Raji (cell line): Measurements from ENCODE around the gene RAB11A.

Source experiments
- POLR2A ChIP-seq: IDR thresholded peaks from 2 replicates; pipeline ENCODE4 v1.6.1; 2011; ENCODE audit warnings: low read depth, low read length, control low read depth; ENCODE audit not compliant: insufficient read depth

The RAB11A gene

DNA sequence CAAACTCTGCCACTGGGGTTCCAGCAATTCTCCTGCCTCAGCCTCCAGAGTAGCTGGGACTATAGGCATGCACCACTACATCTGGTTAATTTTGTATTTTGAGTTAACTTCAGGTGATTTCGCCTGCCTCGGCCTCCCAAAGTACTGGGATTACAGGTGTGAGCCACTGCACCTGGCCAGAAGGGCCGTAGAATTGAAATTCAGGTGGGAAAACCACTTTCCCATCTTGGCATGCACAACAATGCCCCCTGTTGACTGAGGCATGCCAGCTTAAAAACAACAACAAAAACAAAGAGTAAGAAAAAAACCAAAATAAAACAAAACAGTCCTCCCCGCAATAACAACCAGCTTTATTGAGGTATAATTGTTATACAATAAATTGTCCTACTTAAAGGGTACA lies 32.6 kb upstream of the RAB11A start:
- no peak for TF ChIP-seq POLR2A

DNA sequence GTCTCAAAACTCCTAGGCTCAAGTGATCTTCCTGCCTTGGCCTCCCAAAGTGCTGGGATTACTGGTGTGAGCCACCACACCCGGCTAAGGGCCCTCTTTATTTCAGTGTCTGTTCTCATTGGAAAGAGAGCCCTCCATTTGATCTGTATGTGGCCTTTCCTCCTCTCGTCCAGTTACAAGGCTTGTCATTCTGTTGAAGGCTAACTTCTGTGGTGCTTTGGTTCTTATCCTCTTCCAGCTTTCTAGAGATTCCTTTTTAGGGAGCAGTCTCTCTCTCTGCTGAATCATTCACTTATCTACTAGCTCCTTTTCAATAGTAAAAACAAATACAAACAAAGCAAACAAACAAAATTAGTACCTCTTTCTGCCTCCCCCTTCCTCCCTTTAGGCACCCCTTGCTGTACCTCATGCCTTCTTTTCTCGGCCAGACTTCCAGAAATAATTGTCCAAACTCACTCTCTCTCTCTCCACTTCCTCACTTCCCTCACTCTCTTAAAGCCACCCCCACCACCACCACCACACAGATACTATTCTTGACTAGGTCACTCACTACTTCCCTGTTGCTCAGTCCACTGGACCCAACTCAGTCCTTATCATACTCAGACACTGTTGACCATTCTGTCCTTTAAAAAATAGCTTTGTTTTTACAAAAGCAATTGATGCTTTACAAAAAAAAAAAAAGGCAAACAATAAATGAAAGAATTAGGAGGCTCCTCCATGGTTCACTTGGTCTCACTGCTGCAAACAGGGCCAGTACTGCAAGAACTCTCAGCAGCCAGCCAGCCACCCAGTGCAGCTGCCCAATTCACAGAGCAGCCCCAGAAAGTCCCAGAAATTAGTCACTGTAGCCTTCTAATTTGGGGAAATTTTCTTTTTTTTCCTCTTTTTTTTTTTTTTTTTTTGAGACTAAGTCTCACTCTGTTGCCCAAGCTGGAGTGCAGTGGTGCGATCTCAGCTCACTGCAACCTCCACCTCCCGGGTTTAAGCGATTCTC lies 31.7 kb upstream of the RAB11A start:
- TF ChIP-seq POLR2A: no peak

DNA sequence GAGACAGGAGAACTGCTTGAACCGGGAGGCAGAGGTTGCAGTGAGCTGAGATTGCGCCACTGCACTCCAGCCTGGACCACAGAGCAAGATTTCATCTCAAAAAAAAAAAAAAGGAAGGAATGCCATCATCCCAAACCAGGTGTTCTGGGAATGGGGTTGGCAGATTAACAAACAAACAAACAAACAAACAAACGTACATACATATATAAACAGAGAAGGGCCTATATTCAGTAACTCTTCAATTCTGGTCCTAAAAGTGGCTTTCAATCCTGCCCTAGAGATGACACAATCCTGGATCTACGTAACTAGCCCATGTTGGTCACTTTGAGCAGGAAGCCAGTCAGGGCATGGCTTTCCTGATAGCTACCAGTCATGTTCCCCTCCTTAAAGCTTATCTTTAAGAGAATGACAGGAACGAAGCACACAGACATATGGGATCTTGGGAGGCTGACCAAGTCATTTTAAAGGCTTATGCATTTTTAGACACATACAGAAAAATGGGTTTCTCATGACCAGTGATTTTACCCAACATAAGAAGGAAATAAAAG lies 29.9 kb upstream of the RAB11A start:
- no peak for TF ChIP-seq POLR2A

DNA sequence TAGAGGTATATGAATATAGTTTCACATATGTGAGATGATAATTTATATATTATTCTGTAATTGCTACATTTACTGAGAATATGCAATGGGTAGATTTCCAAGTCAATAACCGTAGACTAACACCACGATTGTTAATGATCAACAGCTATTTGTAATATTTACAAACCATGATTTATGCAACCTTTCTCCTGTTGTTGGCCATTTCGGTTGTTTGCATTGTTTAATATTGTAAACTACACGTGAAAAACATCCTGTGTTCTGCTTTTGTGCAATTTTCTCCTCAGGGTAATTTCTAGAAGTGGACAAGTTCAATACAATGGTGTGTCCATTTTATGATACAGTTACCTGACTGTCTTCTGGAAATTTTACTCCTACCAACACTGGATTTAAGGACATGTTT lies 29.3 kb upstream of the RAB11A start:
- no peak for TF ChIP-seq POLR2A

DNA sequence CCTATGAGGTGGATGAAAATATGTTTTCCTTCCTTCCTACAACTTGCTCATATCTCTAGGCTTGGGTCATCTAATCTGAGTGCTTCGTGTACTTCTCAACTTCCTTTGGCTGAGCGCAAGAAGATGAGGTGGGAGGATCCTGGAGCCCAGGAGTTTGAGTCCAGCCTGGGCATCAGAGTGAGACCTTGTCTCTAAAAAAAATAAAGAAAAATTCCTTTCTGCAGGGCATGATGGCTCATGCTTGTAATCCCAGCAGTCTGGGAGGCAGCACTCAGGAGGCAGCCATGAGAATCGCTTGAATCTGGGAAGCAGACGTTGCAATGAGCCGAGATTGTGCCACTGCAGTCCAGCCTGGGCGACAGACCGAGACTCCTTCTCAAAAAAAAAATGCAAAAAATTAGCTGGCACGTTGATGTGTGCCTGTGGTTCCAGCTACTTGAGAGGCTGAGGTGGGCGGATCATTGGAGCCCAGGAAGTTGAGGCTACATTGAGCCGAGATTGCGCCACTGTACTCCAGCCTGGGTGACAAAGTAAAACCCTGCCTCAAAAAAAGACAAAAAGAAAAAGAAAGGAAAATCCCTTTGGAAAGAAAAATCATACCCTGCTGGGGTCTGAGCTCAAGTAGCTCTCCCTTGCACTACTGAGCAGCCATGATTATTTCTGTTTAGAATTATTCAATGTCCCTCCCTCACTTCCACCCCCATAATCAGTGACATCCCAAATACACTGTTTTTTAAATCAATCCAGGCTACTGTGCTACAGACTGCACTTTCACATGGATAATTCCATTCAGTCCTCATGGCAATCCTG lies 28.0 kb upstream of the RAB11A start:
- no peak for TF ChIP-seq POLR2A

DNA sequence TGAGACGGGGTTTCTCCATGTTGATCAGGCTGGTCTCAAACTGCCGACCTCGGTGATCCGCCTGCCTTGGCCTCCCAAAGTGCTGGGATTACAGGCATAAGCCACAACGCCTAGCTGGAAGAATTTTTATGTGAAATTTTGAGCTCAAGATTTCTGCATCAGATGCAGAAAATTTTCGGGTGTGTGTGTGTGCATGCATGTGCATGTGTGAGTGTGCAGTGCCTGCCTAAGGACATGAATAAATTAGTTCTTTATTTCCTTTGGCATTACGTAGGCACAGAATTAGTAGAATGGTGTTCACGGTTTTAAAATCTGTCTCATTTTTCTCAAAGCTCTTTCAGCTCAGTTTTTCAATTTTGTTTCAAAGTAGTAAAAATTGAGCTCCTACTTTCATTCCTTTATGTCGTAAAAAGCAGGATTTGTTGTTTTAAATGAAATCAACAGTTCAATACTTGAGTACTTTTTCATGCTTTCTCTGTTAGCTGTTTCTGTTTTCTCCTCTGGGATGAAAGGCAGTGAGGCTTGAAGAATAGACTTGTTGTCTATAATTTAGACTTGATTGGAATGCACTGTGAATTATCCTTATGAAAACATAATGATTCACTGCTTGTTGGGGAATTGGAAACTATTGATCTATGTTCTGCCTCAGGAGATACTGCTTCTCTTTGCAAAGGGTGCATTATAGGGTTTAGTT lies 23.3 kb upstream of the RAB11A start:
- no peak for TF ChIP-seq POLR2A

DNA sequence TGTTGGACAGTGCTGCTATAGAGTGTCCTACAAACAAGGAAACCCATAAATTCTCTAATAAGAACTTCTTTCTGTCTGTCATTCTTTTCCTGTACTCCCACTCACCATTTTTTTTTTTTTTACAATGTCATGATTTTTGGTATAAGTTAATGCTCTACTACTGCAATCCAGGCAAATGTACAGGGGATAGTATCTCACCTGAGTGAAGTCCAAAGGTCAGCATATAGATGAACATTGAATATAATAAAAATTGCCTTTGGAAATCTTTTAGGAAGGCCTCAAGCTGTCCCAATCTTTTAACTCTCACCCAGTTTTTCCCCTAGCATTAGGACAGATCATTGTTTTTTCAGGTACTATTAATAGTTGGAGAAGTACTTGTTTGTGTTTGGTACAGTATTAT lies 21.3 kb upstream of the RAB11A start:
- no peak for TF ChIP-seq POLR2A

DNA sequence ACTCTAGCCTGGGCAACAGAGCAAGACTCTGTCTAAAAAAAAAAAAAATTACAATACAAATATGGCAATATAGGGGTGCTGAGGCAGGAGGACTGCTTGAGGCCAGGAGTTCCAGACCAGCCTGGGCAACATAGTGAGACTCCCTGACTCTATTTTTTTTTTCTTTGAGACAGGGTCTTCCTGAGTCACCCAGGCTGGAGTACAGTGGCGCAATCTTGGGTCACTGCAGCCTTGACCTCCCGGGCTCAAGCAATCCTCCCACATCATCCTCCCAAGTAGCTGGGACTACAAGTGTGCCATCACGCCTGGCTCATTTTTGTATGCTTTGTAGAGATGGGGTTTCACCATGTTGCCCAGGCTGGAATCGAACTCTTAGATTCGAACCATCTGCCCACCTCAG lies 17.3 kb upstream of the RAB11A start:
- no peak for TF ChIP-seq POLR2A

DNA sequence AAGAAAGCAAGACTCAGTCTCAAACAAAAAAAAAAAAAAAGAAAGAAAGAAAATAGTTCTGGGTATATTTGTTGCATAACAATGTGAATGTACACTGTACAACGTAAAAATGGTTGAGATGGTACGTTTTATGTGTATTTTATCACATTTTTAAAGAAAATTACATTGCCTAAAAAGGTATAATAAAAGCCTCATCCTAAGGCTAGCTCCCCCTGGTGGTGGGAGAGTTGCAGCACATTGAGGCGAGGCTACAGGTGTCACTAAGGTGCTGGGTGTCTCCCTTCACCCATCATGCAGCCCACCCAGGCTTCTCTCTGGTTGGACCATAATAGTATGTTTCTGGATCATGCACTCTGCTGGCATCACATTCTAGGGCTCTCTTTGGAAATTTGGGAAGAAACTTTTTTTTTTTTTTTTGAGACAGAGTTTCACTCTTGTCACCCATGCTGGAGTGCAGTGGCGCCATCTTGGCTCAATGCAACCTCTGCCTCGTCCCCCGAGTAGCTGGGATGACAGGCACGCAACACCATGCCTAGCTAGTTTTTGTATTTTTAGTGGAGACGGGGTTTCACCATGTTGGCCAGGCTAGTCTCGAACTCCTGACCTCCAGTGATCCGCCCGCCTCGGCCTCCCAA lies 12.4 kb upstream of the RAB11A start:
- no peak for TF ChIP-seq POLR2A

DNA sequence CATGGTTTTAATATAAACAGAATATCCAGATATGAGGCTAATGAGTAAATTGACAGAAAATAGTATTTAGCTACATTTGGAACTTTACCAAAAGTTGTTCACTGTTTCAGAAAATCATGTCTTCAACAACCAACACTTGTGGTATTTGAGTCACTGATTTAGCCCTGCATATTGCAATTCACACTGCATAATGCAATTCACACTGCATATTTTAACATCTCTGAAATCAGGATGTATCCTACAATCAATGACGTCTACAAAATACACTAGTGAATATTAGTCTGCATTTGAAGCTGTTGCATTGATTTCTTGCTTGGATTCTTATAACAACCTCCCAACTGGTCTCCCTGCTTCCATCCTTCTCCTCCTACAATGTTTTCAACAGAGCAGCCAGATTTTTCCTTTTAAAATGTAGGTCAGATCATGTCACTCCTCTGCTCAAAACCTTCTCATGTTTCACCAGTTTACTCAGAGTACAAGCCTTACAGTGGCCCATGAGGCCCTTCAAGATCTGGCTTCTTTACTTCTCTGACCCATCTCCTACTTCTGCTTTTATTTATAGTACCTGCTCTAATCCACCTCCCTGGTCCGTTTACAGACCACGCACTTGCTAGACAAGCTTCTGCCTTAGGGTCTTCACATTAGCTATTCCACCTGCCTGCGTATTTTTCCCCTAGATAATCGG lies 11.4 kb upstream of the RAB11A start:
- TF ChIP-seq POLR2A: no peak

DNA sequence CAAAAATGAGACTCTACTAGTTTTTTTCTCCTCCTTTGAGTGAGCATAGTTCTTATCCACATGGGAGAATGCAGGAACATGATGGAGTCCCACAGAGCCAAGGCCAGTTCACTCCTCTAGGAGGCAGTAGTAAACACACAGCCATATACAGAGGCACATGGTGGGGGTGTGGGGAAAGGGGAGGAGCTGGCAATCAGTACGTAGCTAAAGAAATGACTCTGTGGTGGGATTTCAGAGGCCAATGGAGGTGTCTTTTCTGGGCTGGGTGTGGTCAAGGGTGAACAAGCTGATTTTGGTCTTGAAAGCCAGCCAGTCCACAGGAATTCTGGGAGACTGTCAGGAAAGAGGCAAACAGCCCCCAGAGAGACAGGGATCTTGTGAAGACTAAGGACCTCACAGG lies 6.6 kb upstream of the RAB11A start:
- TF ChIP-seq POLR2A: peak; percentile 38; the same call in 1 of the 2 replicates

DNA sequence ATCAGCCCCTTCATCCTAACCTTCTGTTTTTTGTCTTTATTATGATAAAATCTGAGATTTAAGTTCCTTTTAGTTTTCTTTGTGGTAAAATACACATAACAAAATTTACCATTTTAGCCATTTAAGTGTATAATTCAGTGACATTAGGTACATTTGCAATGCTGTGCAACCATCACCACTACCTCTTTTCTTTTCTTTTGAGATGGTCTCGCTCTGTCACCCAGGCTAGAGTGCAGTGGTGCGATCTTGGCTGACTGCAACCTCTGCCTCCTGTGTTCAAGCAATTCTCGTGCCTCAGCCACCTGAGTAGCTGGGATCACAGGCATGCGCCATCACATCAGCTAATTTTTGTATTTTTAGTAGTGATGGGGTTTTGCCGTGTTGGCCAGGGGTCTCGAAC lies 6.2 kb upstream of the RAB11A start:
- peak; percentile 4; the same call in 1 of the 2 replicates for TF ChIP-seq POLR2A

DNA sequence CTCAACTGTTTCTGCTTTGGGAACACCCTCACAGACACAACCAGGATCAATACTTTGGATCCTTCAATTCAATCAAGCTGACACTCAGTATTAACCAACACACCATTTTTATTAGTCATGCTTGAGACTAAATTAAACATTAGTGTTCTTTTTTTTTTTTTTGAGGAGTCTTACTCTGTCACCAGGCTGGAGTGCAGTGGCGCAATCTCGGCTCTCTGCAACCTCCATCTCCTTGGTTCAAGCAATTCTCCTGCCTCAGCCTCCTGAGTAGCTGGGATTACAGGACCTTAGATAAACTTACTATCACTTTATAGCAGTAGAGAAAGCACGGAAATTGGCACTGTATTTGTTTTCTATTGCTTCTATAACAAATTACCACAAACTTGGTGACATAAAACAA lies 2.0 kb upstream of the RAB11A start:
- no peak for TF ChIP-seq POLR2A

DNA sequence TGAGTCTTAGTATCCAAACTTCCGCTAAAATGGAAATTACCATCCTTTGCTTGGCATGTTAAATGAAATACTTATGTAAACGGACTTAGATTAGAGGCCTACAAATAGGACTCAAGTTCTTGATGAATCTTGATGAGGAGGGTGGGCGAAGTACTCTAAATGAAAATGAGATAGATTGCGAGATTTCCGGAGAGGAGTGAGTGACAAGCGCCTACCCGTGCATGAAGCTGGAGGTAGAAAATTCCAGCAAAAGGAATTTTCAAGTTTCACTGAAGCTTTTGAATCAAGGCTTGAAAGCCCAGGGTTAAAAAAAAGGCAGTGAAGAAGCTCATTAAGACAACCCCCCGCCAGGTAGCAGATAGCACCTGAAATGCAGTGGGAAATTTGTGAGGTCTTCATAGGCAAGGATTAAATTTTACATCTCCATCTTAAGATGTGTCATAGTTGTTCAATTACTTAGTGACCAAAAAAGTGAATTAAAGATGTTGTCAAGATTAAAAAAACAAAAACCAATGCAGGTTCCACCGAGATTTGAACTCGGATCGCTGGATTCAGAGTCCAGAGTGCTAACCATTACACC lies 655 bp upstream of the RAB11A start:
- TF ChIP-seq POLR2A: no peak
